DND-41 (cell line): ENCODE measurements around the gene HTT.

Experiments
- ATAC-seq: fragments of 200-7000 bp; cut with Tn5 transposase; 3 replicates; pipeline ENCODE4 v1.9.1; 2021; ENCODE audit warnings: low read depth; ENCODE audit not compliant: insufficient read depth
- DNase-seq: peaks from one replicate; pipeline ENCODE4 v3.0.0-alpha.2; 2020
- H2AFZ ChIP-seq: 2 replicates; pipeline ENCODE4 v1.6.0; 2012; ENCODE audit warnings: low read depth, low read length
- H3K27ac ChIP-seq: 2 replicates; pipeline ENCODE4 v1.5.1; 2012; ENCODE audit warnings: low read length, inconsistent platforms
- H3K27me3 ChIP-seq: fragments of 200-600 bp; sonication (generic); 2 replicates; pipeline ENCODE4 v1.6.0; 2012; ENCODE audit warnings: low read length, mild to moderate bottlenecking, inconsistent platforms; ENCODE audit not compliant: insufficient read depth, poor library complexity
- H3K36me3 ChIP-seq: 2 replicates; pipeline ENCODE4 v1.5.1; 2012; ENCODE audit warnings: low read length, inconsistent platforms; ENCODE audit not compliant: insufficient read depth
- H3K4me1 ChIP-seq: 2 replicates; pipeline ENCODE4 v1.5.1; 2012; ENCODE audit warnings: mild to moderate bottlenecking, low read length; ENCODE audit not compliant: insufficient read depth
- H3K4me2 ChIP-seq: 2 replicates; pipeline ENCODE4 v1.6.0; 2012; ENCODE audit warnings: mild to moderate bottlenecking, moderate library complexity, low read length, inconsistent platforms; ENCODE audit not compliant: insufficient read depth
- H3K4me3 ChIP-seq, 2 experiments: fragments of 200-600 bp in 1 of 2; shearing (Covaris generic) in 1 of 2; 2 replicates each; pipeline ENCODE4 v1.5.1; 2012 to 2016; ENCODE audit warnings: inconsistent platforms in 2 of 2, low read length in 2 of 2, mild to moderate bottlenecking in 2 of 2, low read depth in 1 of 2, moderate library complexity in 1 of 2
- H3K79me2 ChIP-seq: 2 replicates; pipeline ENCODE4 v1.6.0; 2012; ENCODE audit warnings: low read length, inconsistent platforms; ENCODE audit not compliant: insufficient read depth
- H3K9ac ChIP-seq: 2 replicates; pipeline ENCODE4 v1.6.0; 2012; ENCODE audit warnings: low read depth, mild to moderate bottlenecking, inconsistent platforms, low read length, moderate library complexity
- H3K9me3 ChIP-seq: 2 replicates; pipeline ENCODE4 v1.5.1; 2012; ENCODE audit warnings: low read length, moderate library complexity, mild to moderate bottlenecking, inconsistent platforms; ENCODE audit not compliant: insufficient read depth, severe bottlenecking
- H4K20me1 ChIP-seq: 2 replicates; pipeline ENCODE4 v1.6.0; 2012; ENCODE audit warnings: low read length; ENCODE audit not compliant: insufficient read depth
- EZH2 ChIP-seq: IDR thresholded peaks from 3 replicates; pipeline ENCODE4 v1.6.1; 2012; ENCODE audit warnings: borderline replicate concordance, low read depth, mild to moderate bottlenecking, moderate library complexity, low read length, inconsistent platforms; ENCODE audit not compliant: severe bottlenecking
- TF ChIP-seq, protein P1 (sequence below): IDR thresholded peaks from 2 replicates; pipeline ENCODE4 v1.5.1; 2012; ENCODE audit warnings: borderline replicate concordance, low read length, moderate library complexity, mild to moderate bottlenecking; ENCODE audit not compliant: poor library complexity, severe bottlenecking; ENCODE audit errors: extremely low read depth

HTT gene

GRCh38 chr4:3121596-3121995 is 47.1 kb downstream of the HTT start:
- Histone ChIP-seq H3K36me3 (peaks cover 60% of the 10 kb centered on the region), H3K9ac (no peak overlapping the region)

GRCh38 chr4:3122081-3122563 is 47.6 kb downstream of the HTT start:
- peaks cover 61% of the 10 kb centered on the region for H3K36me3 ChIP-seq
- H3K4me1 ChIP-seq = no peaks in the 10 kb centered on the region
- no peaks in the 10 kb centered on the region for H3K9me3 ChIP-seq
- no peak overlapping the region for H3K4me3 ChIP-seq
- no peak for DNase-seq
- H3K27ac ChIP-seq = no peak overlapping the region
- H2AFZ ChIP-seq = no peak overlapping the region
- no peak overlapping the region for H3K4me2 ChIP-seq
- H3K9ac ChIP-seq = no peak overlapping the region
- TF ChIP-seq, protein P1, sequence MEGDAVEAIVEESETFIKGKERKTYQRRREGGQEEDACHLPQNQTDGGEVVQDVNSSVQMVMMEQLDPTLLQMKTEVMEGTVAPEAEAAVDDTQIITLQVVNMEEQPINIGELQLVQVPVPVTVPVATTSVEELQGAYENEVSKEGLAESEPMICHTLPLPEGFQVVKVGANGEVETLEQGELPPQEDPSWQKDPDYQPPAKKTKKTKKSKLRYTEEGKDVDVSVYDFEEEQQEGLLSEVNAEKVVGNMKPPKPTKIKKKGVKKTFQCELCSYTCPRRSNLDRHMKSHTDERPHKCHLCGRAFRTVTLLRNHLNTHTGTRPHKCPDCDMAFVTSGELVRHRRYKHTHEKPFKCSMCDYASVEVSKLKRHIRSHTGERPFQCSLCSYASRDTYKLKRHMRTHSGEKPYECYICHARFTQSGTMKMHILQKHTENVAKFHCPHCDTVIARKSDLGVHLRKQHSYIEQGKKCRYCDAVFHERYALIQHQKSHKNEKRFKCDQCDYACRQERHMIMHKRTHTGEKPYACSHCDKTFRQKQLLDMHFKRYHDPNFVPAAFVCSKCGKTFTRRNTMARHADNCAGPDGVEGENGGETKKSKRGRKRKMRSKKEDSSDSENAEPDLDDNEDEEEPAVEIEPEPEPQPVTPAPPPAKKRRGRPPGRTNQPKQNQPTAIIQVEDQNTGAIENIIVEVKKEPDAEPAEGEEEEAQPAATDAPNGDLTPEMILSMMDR = no peak
- no peak for TF ChIP-seq EZH2
- no peak for ATAC-seq
- no peaks in the 10 kb centered on the region for H3K79me2 ChIP-seq
- no peaks in the 10 kb centered on the region for H4K20me1 ChIP-seq
- no peaks in the 10 kb centered on the region for H3K27me3 ChIP-seq

More at GRCh38 chr4:3121596-3121995, 47.1 kb downstream of the HTT start:
- DNase-seq (no peak), ATAC-seq (no peak)
- no peak overlapping the region for H3K4me3 ChIP-seq
- H3K79me2 ChIP-seq = no peaks in the 10 kb centered on the region
- no peaks in the 10 kb centered on the region for H4K20me1 ChIP-seq
- H3K27me3 ChIP-seq = no peaks in the 10 kb centered on the region
- H3K4me1 ChIP-seq = no peaks in the 10 kb centered on the region
- no peak overlapping the region for H2AFZ ChIP-seq
- TF ChIP-seq, protein P1 = no peak
- TF ChIP-seq EZH2 = no peak
- H3K27ac ChIP-seq = no peak overlapping the region
- no peak overlapping the region for H3K4me2 ChIP-seq
- H3K9me3 ChIP-seq = no peaks in the 10 kb centered on the region

- no peaks in the 10 kb centered on the region for H3K9me3 ChIP-seq
- H4K20me1 ChIP-seq = no peaks in the 10 kb centered on the region
- ATAC-seq (no peak), DNase-seq (no peak)
- peaks cover 58% of the 10 kb centered on the region for H3K36me3 ChIP-seq
- H3K27ac ChIP-seq = no peak overlapping the region
- no peaks in the 10 kb centered on the region for H3K27me3 ChIP-seq
- no peaks in the 10 kb centered on the region for H3K79me2 ChIP-seq
- H3K9ac ChIP-seq = no peak overlapping the region
- H3K4me3 ChIP-seq = no peak overlapping the region
- H3K4me2 ChIP-seq = no peak overlapping the region
- TF ChIP-seq, protein P1 = no peak
- TF ChIP-seq EZH2 = no peak
- H3K4me1 ChIP-seq = no peaks in the 10 kb centered on the region
- H2AFZ ChIP-seq = no peak overlapping the region
These were observed 48.7 kb downstream of the HTT start for GRCh38 chr4:3123181-3123671.
